Tongue (tissue), 2 donors: ENCODE data around the gene ZIC2. TPM values are rescaled to one million over a fixed set of nuclear protein-coding genes. Genes with fewer than 3 reads are reported as not detected.

Experiments used
- DNase-seq: peaks from one replicate; pipeline ENCODE4 v3.0.0-alpha.2; 2015
- total RNA-seq: library from RNA; depleted of rRNA; stranded (reverse); fragments of >200 nt; gene quantifications from one replicate; pipeline ENCODE4 v1.2.3, GENCODE V29; 2014

Gene ZIC2
- total RNA-seq, 1 donor from 2014 or later = not detected

- no peak for DNase-seq
Observed at GRCh38 chr13:99959540-99960230, 21.9 kb upstream of the ZIC2 start.

- DNase-seq = no peak
Observed at GRCh38 chr13:99960663-99961311, 20.8 kb upstream of the ZIC2 start.

DNA sequence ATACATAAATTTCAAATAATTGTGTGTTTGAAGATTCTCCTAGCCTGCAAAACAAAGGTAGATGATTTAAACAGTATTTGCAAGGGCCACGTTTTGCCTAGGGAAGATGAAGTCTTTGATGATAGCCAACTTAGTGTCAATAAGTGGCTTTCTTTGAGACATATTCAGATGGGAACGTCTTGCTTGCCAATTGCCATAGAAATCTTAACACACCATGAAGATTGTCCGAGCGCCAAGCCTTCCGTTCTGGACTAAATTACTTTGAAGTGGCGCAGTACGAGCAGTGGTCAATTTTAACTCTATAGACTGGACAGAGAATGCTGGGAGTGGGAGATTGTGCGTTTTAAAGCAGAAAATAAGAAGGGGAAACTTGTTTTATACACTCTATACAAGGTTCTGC, 19.9 kb upstream of the ZIC2 start:
- no peak for DNase-seq

DNA sequence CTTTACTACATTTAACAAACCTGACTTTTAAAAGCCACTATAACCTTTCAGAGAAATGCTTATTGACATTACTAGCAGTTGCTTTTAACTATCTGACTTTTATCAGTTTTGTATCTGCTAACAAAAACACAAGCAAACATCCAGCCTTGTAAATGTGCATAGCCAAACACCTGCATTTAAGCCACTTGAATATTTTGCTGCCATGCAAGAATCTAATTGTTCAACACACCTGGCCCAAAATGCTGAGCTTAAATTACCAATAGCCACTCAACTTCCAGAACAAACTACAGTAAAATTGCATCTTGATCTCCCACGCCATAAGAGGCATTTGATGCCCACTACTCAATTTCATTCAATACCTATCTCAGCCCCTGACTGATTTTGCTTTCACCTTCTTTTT, 19.3 kb upstream of the ZIC2 start:
- DNase-seq = no peak

- no peak for DNase-seq
Observed at GRCh38 chr13:99963816-99964339, 17.7 kb upstream of the ZIC2 start.

DNA sequence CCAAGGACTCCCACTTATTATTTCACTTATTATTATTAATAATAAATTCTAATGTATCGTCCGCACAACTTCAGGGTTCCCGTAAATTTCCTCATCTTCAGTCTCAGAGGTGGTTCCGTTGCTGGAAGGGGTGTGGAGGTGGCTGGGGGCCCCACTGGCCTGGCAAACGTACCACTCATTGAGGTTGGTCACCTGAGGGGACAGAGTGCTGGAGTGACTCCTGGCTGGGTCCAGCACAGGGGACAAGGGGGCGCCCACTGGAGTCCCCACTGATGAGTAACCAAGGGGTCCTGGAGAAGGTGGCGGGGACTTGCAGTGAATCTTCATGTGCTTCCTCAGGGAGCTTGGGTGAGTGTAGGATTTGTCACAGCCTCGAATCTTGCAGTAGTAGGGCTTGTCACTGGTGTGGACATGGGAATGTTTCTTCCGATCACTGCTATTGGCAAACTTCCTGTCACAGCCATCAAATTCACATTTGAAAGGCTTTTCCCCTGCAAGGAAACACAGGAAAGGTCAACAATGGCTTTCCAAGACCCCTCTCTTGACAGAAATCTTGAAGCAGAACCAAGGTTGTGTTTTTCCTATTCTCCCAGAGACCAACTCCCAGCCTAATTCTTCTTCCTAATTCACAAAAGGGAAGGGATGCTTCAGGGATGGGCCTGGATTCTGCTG, 16.1 kb upstream of the ZIC2 start:
- DNase-seq = no peak

DNA sequence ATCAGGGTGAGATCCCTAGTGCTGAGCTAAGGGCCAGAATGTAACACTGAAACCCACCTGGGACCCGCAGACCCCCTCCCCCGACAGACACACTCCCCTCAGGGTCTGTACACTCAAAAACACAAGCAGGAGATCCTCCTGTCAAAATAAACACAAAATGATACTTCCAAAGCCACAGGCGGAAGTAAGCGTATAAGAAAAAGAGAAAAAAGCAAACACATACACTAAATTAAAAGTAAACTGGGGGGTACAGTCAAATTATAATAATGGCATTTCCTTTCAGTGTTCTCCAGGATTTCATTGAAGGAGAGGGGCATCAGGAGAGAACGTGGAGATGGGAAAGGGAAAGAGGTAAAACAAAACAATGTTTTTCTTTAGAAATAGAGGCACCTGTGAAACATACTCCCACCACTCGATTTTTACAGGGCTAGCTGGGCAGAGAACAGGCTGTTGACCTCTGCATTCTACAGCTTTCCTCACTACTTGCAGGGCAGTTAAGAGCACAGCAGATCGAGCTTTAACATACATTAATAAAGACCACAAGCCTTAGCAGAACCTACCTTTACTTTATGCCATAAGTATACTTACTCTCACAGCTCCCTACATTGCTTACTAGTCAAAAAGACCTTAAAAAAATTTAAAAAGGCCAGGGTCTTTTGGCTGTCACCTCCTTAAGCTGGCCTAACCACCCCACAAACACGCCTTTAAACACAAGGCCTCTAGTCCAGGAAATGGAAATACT, 15.3 kb upstream of the ZIC2 start:
- no peak for DNase-seq

DNA sequence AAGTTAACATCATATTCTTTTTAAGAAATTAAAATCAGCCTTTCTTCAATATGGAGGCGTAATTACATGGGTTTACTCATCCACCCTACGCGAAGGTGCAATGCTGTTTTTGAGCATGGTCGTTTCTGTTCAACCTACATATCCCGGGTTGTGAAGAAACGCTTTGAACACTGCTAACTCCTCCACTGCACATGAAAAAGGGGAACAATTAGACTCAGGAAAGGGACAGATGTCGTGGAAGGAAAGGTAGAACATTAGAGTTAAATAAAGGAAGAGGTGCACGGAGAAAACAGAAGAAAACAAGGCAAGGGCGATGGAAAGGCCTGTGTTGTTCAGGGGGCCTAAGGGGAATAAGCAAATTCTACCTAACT, 14.1 kb upstream of the ZIC2 start:
- DNase-seq = no peak

- no peak for DNase-seq
Observed at GRCh38 chr13:99967869-99968520, 13.6 kb upstream of the ZIC2 start.

DNA sequence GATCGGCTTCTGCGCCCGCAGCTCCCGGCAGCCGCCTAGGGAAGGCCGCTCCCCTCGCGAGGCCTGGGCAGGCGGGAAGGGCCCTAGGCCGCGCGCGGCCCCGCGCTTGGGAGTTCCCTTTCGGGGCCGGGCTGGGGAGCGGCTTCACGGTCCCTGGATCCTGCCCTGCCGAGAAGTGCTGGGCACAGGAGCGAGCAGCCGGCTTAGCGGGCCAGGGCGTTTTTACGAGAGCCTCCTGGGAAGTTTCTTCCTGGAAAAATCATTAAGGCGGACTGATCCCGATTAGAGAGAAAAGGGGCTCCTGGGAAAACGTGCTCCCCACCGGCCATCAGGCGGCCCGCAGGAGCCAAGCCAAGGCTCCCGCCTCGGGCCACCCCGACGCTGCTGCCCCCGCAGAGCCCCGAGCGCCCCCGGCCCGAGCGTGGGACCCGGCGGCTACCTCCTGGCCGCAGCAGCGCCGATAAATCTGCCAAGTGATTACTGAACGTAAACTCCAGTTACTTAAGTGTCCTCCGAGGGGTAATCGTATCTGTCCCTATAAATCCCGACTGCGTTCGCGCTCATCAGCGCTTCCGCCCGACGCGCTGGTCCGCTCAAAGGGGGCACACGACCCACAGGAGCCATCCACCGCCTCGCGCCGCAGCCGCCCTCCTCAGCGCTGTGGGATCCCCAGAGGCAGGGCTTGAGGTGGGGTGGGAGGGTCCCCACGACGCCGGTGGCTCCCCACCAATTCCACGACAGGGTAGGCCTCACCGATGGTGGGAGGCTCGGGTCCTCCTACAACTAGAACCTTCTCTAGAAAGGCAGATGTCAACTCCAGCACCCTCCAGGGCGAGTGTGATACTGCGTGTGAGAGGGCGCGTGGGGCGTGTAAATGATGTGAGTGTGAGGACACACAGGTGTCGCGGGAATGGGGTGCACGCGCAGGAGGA, 12.8 kb upstream of the ZIC2 start:
- DNase-seq = no peak

DNA sequence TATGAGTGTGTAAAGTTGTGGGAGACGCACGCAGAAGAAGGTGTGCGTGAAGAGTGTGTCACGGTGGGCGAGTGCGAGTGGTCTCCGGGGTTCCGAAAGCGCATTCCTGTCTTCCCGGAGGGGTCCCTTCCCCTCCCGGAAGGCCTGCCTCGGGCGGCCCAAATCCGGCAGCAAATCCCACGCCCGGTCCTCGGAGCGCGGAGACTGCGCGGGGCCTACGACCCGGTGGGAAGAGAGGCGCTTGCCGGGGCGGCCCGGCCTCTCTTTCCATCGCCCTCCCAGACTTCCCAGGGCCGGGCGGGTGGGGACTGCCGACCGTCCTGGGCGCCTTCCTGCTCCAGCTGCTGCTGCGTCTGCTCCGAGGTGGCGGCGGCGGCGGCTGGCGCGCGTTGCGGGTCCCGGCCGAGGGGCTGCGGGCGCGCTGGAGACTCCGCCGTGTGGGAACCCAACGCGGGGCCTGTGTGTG, 12.1 kb upstream of the ZIC2 start:
- no peak for DNase-seq

GRCh38 chr13:99969919-99970650, 11.5 kb upstream of the ZIC2 start:
- no peak for DNase-seq

- DNase-seq = no peak
Observed at GRCh38 chr13:99970651-99971575, 10.7 kb upstream of the ZIC2 start.

- DNase-seq = no peak
Observed at GRCh38 chr13:99971576-99972189, 9.9 kb upstream of the ZIC2 start, which contains the start of gene ZIC5. Gene ZIC5, minus strand, starts transcription at chr13:99971767. Its CDS starts 164 bp downstream, at chr13:99971603.

GRCh38 chr13:99972190-99972731, 9.3 kb upstream of the ZIC2 start:
- no peak for DNase-seq

DNA sequence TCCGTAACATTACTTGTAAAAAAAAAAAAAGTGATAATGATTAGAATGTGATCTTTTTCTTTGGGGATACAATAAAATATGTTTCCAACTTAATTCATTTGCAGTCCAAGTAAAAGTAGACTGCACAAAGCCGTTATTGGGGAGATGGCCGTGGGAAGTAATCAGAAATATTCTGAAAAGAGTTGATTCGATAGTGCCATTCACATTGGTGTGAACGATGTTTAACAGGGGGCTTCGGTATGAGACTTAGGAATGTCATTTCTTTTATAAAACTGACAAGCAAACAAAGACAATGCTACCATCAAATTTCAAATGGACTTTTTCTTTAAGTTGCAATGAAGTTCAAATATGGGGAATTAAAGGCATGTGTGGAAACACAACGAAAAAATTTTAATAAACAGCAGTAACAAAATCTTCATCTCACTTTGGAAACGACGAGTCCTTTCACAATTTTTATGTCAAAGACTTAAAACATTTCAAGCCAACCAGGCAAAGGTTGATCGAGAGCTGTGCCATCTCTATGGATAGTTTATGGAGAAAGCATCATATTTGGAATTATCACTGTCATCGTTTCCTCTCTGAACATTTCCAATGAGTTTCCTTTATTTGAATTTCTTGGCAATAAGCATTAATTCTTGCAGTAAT, 8.3 kb upstream of the ZIC2 start:
- DNase-seq = no peak

- DNase-seq = no peak
Observed at GRCh38 chr13:99973808-99974185, 7.8 kb upstream of the ZIC2 start.
